Endothelial cell of umbilical vein (primary cell): ENCODE data around the gene FAM32A. TPM values are rescaled to one million over a fixed set of nuclear protein-coding genes. Genes with fewer than 3 reads are reported as not detected.

Source experiments
- BruUV-seq: library from RNA; stranded (reverse); fragments of 400-500 nt; replicated peaks from 2 replicates; lab custom pipeline; 2021; lab: Mats Ljungman, UMichigan
- CTCF ChIA-PET: fragments of 300-600, 350-600 bp; sonication (Branson Sonifier 250); formaldehyde crosslinking; loops from one replicate; lab custom pipeline; 2021; ENCODE audit warnings: antibody characterized with exemption, inconsistent platforms; lab: Charles Lee
- POLR2A ChIA-PET: fragments of 300-600, 350-600 bp; sonication (Branson Sonifier 250); formaldehyde crosslinking; loops from one replicate; lab custom pipeline; 2021; ENCODE audit warnings: antibody characterized with exemption, inconsistent platforms; lab: Charles Lee
- DNase-seq: peaks from one replicate; pipeline ENCODE4 v3.0.0-alpha.2; 2011; ENCODE audit warnings: low read depth, low spot score
- FAIRE-seq: peaks from 2 replicates; lab custom pipeline; 2011; peaks lifted over from hg19 to GRCh38; lab: Jason Lieb, UNC
- H2AFZ ChIP-seq: 2 replicates; pipeline ENCODE4 v1.6.0; 2012; ENCODE audit warnings: low read depth, low read length, control low read depth, inconsistent platforms
- H3K27ac ChIP-seq: 2 replicates; pipeline ENCODE4 v1.5.1; 2011; ENCODE audit warnings: low read depth, mild to moderate bottlenecking, control low read depth, low read length, moderate library complexity; ENCODE audit not compliant: insufficient read depth
- H3K27me3 ChIP-seq, 2 experiments: 2 replicates each; pipeline versions ENCODE4 v1.6.0 to v1.6.1; 2011; ENCODE audit warnings: low read length in 2 of 2, mixed read lengths in 1 of 2; ENCODE audit not compliant: control insufficient read depth in 2 of 2, insufficient read depth in 2 of 2
- H3K36me3 ChIP-seq, 2 experiments: 2 replicates in 1 of 2; 3 replicates in 1 of 2; pipeline ENCODE4 v1.5.1; 2011; ENCODE audit warnings: low read length in 2 of 2, mild to moderate bottlenecking in 1 of 2, moderate library complexity in 1 of 2; ENCODE audit not compliant: control insufficient read depth in 2 of 2, insufficient read depth in 2 of 2; ENCODE audit errors: extremely low read depth in 1 of 2
- H3K4me1 ChIP-seq: 3 replicates; pipeline ENCODE4 v1.5.1; 2011; ENCODE audit warnings: mild to moderate bottlenecking, low read length; ENCODE audit not compliant: control insufficient read depth, insufficient read depth; ENCODE audit errors: extremely low read depth
- H3K4me2 ChIP-seq: 2 replicates; pipeline ENCODE4 v1.6.1; 2011; ENCODE audit warnings: low read length, control low read depth, mixed read lengths; ENCODE audit not compliant: insufficient read depth
- H3K4me3 ChIP-seq, 3 experiments: fragments of 200-600 bp in 1 of 3; sonication (generic), shearing (Covaris generic) in 1 of 3; replicated peaks in 1 of 3; 2 replicates each; pipeline ENCODE4 v1.5.1; 2011 to 2016; ENCODE audit warnings: control low read depth in 3 of 3, low read length in 3 of 3, mild to moderate bottlenecking in 2 of 3, inconsistent platforms in 1 of 3, low read depth in 1 of 3, moderate library complexity in 1 of 3; ENCODE audit not compliant: insufficient read depth in 1 of 3
- H3K79me2 ChIP-seq: 2 replicates; pipeline ENCODE4 v1.6.0; 2012; ENCODE audit warnings: low read length, inconsistent platforms; ENCODE audit not compliant: control insufficient read depth, insufficient read depth
- H3K9ac ChIP-seq: replicated peaks from 2 replicates; pipeline ENCODE3; 2011; ENCODE audit warnings: low read length, control low read depth; ENCODE audit not compliant: insufficient read depth; ENCODE audit errors: extremely low read depth
- H3K9me1 ChIP-seq: replicated peaks from 3 replicates; pipeline ENCODE4 v1.6.0; 2011; ENCODE audit warnings: mild to moderate bottlenecking, low read length; ENCODE audit not compliant: control insufficient read depth, insufficient read depth; ENCODE audit errors: extremely low read depth
- H3K9me3 ChIP-seq: replicated peaks from 2 replicates; pipeline ENCODE4 v1.5.1; 2012; ENCODE audit warnings: low read length, inconsistent platforms; ENCODE audit not compliant: control insufficient read depth, insufficient read depth
- H4K20me1 ChIP-seq: replicated peaks from 2 replicates; pipeline ENCODE3; 2011; ENCODE audit warnings: mild to moderate bottlenecking, low read length; ENCODE audit not compliant: control insufficient read depth, insufficient read depth; ENCODE audit errors: extremely low read depth
- CTCF ChIP-seq, 2 donors: IDR thresholded peaks; 1 replicate in 1 of 2; 2 replicates in 1 of 2; pipeline ENCODE4 v1.5.1; 2011; ENCODE audit warnings: low read length in 2 of 2, mild to moderate bottlenecking in 2 of 2, moderate library complexity in 2 of 2, control low read depth in 1 of 2, inconsistent platforms in 1 of 2, low read depth in 1 of 2; ENCODE audit not compliant: insufficient read depth in 1 of 2; ENCODE audit errors: extremely low read depth in 1 of 2
- EZH2 ChIP-seq: IDR thresholded peaks from 2 replicates; pipeline ENCODE4 v1.6.1; 2012; ENCODE audit warnings: borderline replicate concordance, low read depth, mild to moderate bottlenecking, moderate library complexity, low read length, inconsistent platforms; ENCODE audit not compliant: severe bottlenecking
- FOS ChIP-seq: IDR thresholded peaks from 2 replicates; pipeline ENCODE4 v1.6.1; 2011; ENCODE audit warnings: mild to moderate bottlenecking, low read length, moderate library complexity, borderline replicate concordance; ENCODE audit not compliant: insufficient read depth
- GATA2 ChIP-seq: IDR thresholded peaks from 2 replicates; pipeline ENCODE4 v1.7.0; 2011; ENCODE audit warnings: low read depth, mild to moderate bottlenecking, moderate library complexity, mixed read lengths, low read length; ENCODE audit not compliant: insufficient read length, insufficient read depth
- JUN ChIP-seq: IDR thresholded peaks from 2 replicates; pipeline ENCODE4 v1.6.1; 2011; ENCODE audit warnings: borderline replicate concordance, low read depth; ENCODE audit not compliant: insufficient read length, insufficient read depth
- MAX ChIP-seq: IDR thresholded peaks from 2 replicates; pipeline ENCODE4 v1.6.1; 2011; ENCODE audit not compliant: insufficient read depth, insufficient read length
- MYC ChIP-seq: IDR thresholded peaks from one replicate; pipeline ENCODE4 v1.6.1; 2011; ENCODE audit warnings: mild to moderate bottlenecking, low read depth, low read length
- POLR2A ChIP-seq: IDR thresholded peaks from 2 replicates; pipeline ENCODE4 v1.6.1; 2012; ENCODE audit warnings: low read depth, mild to moderate bottlenecking, control low read depth, low read length
- POLR2AphosphoS5 ChIP-seq: IDR thresholded peaks from 2 replicates; pipeline ENCODE4 v1.6.1; 2012; ENCODE audit warnings: low read depth, mild to moderate bottlenecking, control low read depth, low read length, moderate library complexity; ENCODE audit not compliant: insufficient read depth
- dilution Hi-C: fragments of 300-500 bp; cut with MboI; formaldehyde crosslinking; loops from one replicate; pipeline ENCODE4 v1.15.0; 2019; ENCODE audit warnings: low sequenced_read_pairs; ENCODE audit not compliant: extremely low pct_ligation_motif_present
- intact Hi-C: fragments of 100-400 bp; cut with micrococcal nuclease; formaldehyde crosslinking; loops from one replicate; pipeline ENCODE4 v1.10.0; 2022
- polyA plus RNA-seq, 4 experiments: library from polyadenylated mRNA; depleted of rRNA in 3 of 4; stranded (reverse) in 3 of 4; unstranded in 1 of 4; fragments of >200 nt; gene quantifications; 2 replicates each; pipeline versions ENCODE4 v1.2.1 to v1.2.3, GENCODE V29; 2011 to 2012; ENCODE audit warnings: missing spikeins in 1 of 4
- total RNA-seq: library from RNA; stranded (reverse); gene quantifications from 2 replicates; pipeline ENCODE4 v1.2.3, GENCODE V29; 2021

The FAM32A gene
- total and polyA plus RNA-seq, 2 donors (not counting 3 experiments of a cell fraction or from before 2014, with no cell fraction given) = 82.8 to 130 TPM

GRCh38 chr19:16141043-16141442 is 44.2 kb upstream of the FAM32A start:
- dilution Hi-C loops (no loop called here), intact Hi-C loops (no loop called here)
- Histone ChIP-seq H3K9me1 (no peaks in the 10 kb centered on the region), H3K4me1 (no peaks in the 10 kb centered on the region), H3K79me2 (no peaks in the 10 kb centered on the region), H3K9ac (no peak overlapping the region), H3K36me3 (no peaks in the 10 kb centered on the region), H3K27me3 (peaks cover 0 to 2% of the 10 kb centered on the region in 2 experiments), H4K20me1 (no peaks in the 10 kb centered on the region), H3K9me3 (no peaks in the 10 kb centered on the region), H2AFZ (no peak overlapping the region), H3K4me3 (no peak overlapping the region), H3K4me2 (no peak overlapping the region), H3K27ac (no peak overlapping the region)
- CTCF ChIA-PET = interaction anchor here (2.2 kb wide), 1 partner anchor 99 kb away, joined by 5 read pairs; no protein-coding TSS in a partner anchor
- POLR2A ChIA-PET = no interaction called here
- BruUV-seq = no TSS peak
- DNase-seq (no peak), FAIRE-seq (no peak)
- TF ChIP-seq MAX (no peak), FOS (no peak), POLR2AphosphoS5 (no peak), JUN (no peak), GATA2 (no peak)

GRCh38 chr19:16142032-16142580 is 43.1 kb upstream of the FAM32A start:
- no peak for TF ChIP-seq MYC
- no peak for TF ChIP-seq GATA2
- no peak for TF ChIP-seq MAX
- no peak for TF ChIP-seq CTCF (IDR thresholded peaks at IDR 0.05; ENCODE audit: extremely low read depth in 1 of 2, insufficient read depth in 1 of 2, low read depth in 1 of 2, low read length in 2 of 2)
- TF ChIP-seq EZH2 = no peak
- TF ChIP-seq FOS = no peak
- TF ChIP-seq JUN = no peak
- no peak for TF ChIP-seq POLR2A
- no peak for TF ChIP-seq POLR2AphosphoS5
- Histone ChIP-seq H3K4me1 (no peaks in the 10 kb centered on the region), H3K36me3 (no peaks in the 10 kb centered on the region), H2AFZ (no peak overlapping the region), H3K4me2 (no peak overlapping the region), H4K20me1 (no peaks in the 10 kb centered on the region), H3K27me3 (peaks cover 0 to 2% of the 10 kb centered on the region in 2 experiments), H3K9me1 (no peaks in the 10 kb centered on the region), H3K4me3 (no peak overlapping the region), H3K27ac (no peak overlapping the region), H3K9ac (no peak overlapping the region), H3K79me2 (no peaks in the 10 kb centered on the region), H3K9me3 (no peaks in the 10 kb centered on the region)
- dilution Hi-C loops = no loop called here
- no TSS peak for BruUV-seq
- CTCF ChIA-PET = interaction anchor here (2.2 kb wide), 1 partner anchor 101 kb away, joined by 5 read pairs; no protein-coding TSS in a partner anchor
- POLR2A ChIA-PET = no interaction called here
- FAIRE-seq = no peak
- DNase-seq = no peak
- intact Hi-C loops = no loop called here
